A673 (cell line): Measurements from ENCODE around the gene SIAH2. TPM values are rescaled to one million over a fixed set of nuclear protein-coding genes. Genes with fewer than 3 reads are reported as not detected.
A peak's percentile ranks its signal among the peaks of the same experiment; 100 is the strongest.

ENCODE experiments used
- BruUV-seq: library from RNA; stranded (reverse); fragments of 400-500 nt; replicated peaks from 2 replicates; lab custom pipeline; 2021; lab: Mats Ljungman, UMichigan
- CTCF ChIA-PET: fragments of 300-600 bp; sonication (Branson Sonifier 250); formaldehyde crosslinking; loops from one replicate; lab custom pipeline; 2022; ENCODE audit warnings: antibody characterized with exemption; lab: Charles Lee
- POLR2A ChIA-PET: fragments of 300-600 bp; sonication (Branson Sonifier 250); formaldehyde crosslinking; loops from one replicate; lab custom pipeline; 2022; ENCODE audit warnings: antibody characterized with exemption; ENCODE audit not compliant: low non-redundant PET; lab: Charles Lee
- DNase-seq: peaks from one replicate; pipeline ENCODE4 v3.0.0-alpha.2; 2015; ENCODE audit warnings: low spot score
- H3K27ac ChIP-seq: fragments of 200-600 bp; sonication (generic); 2 replicates; pipeline ENCODE4 v1.5.1; 2016; ENCODE audit warnings: mixed run types, low read depth, mild to moderate bottlenecking, mixed read lengths, antibody characterized with exemption, low read length; ENCODE audit not compliant: poor library complexity, severe bottlenecking
- H3K27me3 ChIP-seq: fragments of 200-600 bp; sonication (generic); replicated peaks from 2 replicates; pipeline ENCODE4 v1.6.1; 2017; ENCODE audit warnings: mixed run types, low read depth, mild to moderate bottlenecking, mixed read lengths, antibody characterized with exemption, low read length; ENCODE audit not compliant: insufficient read depth, poor library complexity
- H3K36me3 ChIP-seq: fragments of 200-600 bp; sonication (generic); 2 replicates; pipeline ENCODE4 v1.6.1; 2016; ENCODE audit warnings: mixed run types, mild to moderate bottlenecking, mixed read lengths, antibody characterized with exemption, low read length; ENCODE audit not compliant: insufficient read depth, poor library complexity, severe bottlenecking
- H3K4me1 ChIP-seq: fragments of 200-600 bp; sonication (generic); 2 replicates; pipeline ENCODE4 v1.6.1; 2017; ENCODE audit warnings: mixed run types, mild to moderate bottlenecking, mixed read lengths, antibody characterized with exemption, low read length; ENCODE audit not compliant: insufficient read depth, poor library complexity, severe bottlenecking
- H3K4me3 ChIP-seq: fragments of 200-600 bp; sonication (generic); 2 replicates; pipeline ENCODE4 v1.5.1; 2016; ENCODE audit warnings: low read depth, mixed run types, mild to moderate bottlenecking, mixed read lengths, low read length; ENCODE audit not compliant: poor library complexity, severe bottlenecking
- H3K9me3 ChIP-seq: fragments of 200-600 bp; sonication (generic); 2 replicates; pipeline ENCODE4 v1.6.1; 2016; ENCODE audit warnings: mixed run types, low read depth, mild to moderate bottlenecking, mixed read lengths, antibody characterized with exemption, low read length; ENCODE audit not compliant: poor library complexity, severe bottlenecking
- CTCF ChIP-seq: fragments of 300-800, 200-600 bp; sonication (generic); conservative IDR thresholded peaks from 2 replicates; pipeline ENCODE4 v1.5.1; 2017; ENCODE audit warnings: low read depth, mild to moderate bottlenecking, antibody characterized with exemption, low read length, moderate library complexity, mixed read lengths
- EZH2 ChIP-seq: fragments of 200-600 bp; sonication (generic); IDR thresholded peaks from 2 replicates; pipeline ENCODE4 v1.6.1; 2017; ENCODE audit warnings: borderline replicate concordance, low read depth, mild to moderate bottlenecking, mixed read lengths, antibody characterized with exemption, low read length; ENCODE audit not compliant: poor library complexity, severe bottlenecking
- intact Hi-C: fragments of 100-400 bp; cut with micrococcal nuclease; formaldehyde crosslinking; loops from one replicate; pipeline ENCODE4 v1.10.0; 2022; ENCODE audit not compliant: unreplicated experiment
- total RNA-seq: library from RNA; stranded (reverse); gene quantifications from 2 replicates; pipeline ENCODE4 v1.2.3, GENCODE V29; 2021

The SIAH2 gene
- total RNA-seq, 1 experiment from 2014 or later: 26.8 TPM

GRCh38 chr3:150744041-150744918 is 18.7 kb downstream of the SIAH2 start:
- POLR2A ChIA-PET: no interaction called here
- Histone ChIP-seq H3K27me3 (no peaks in the 10 kb centered on the region), H3K36me3 (no peaks in the 10 kb centered on the region), H3K4me1 (peaks cover 90% of the 10 kb centered on the region), H3K4me3 (peak overlapping the region; percentile 20), H3K27ac (peak overlapping the region; percentile 90), H3K9me3 (no peaks in the 10 kb centered on the region)
- DNase-seq: peak; percentile 91
- BruUV-seq: no TSS peak
- no peak for TF ChIP-seq CTCF
- no peak for TF ChIP-seq EZH2
- CTCF ChIA-PET: no interaction called here
- intact Hi-C loops: no loop called here

GRCh38 chr3:150743508-150743907 is 19.5 kb downstream of the SIAH2 start:
- no peaks in the 10 kb centered on the region for H3K27me3 ChIP-seq
- peaks cover 90% of the 10 kb centered on the region for H3K4me1 ChIP-seq
- DNase-seq: no peak
- POLR2A ChIA-PET: no interaction called here
- TF ChIP-seq EZH2 (no peak), CTCF (no peak)
- H3K27ac ChIP-seq: peak overlapping the region; percentile 90
- H3K9me3 ChIP-seq: no peaks in the 10 kb centered on the region
- peak overlapping the region; percentile 20 for H3K4me3 ChIP-seq
- no peaks in the 10 kb centered on the region for H3K36me3 ChIP-seq
- intact Hi-C loops: no loop called here
- no TSS peak for BruUV-seq
- CTCF ChIA-PET: no interaction called here

- no peaks in the 10 kb centered on the region for H3K36me3 ChIP-seq
- TF ChIP-seq EZH2 (no peak), CTCF (no peak)
- no peak overlapping the region for H3K4me3 ChIP-seq
- peak; percentile 71 for DNase-seq
- H3K4me1 ChIP-seq: peaks cover 90% of the 10 kb centered on the region
- H3K27ac ChIP-seq: peak overlapping the region; percentile 90
- CTCF ChIA-PET: no interaction called here
- POLR2A ChIA-PET: no interaction called here
- BruUV-seq: no TSS peak
- intact Hi-C loops: no loop called here
- H3K9me3 ChIP-seq: no peaks in the 10 kb centered on the region
- H3K27me3 ChIP-seq: no peaks in the 10 kb centered on the region
Measured at GRCh38 chr3:150742679-150743078, 20.3 kb downstream of the SIAH2 start.
